Spleen (tissue), 7 donors: Measurements from ENCODE around the gene NFKBIZ.

Source experiments
- CTCF ChIP-seq, 11 experiments: fragments of 200-600 bp in 7 of 11; fragments of 450-650 bp in 4 of 11; sonication (generic) in 4 of 11; IDR thresholded peaks in 8 of 11; conservative IDR thresholded peaks in 3 of 11; 1 replicate in 7 of 11; 2 replicates in 4 of 11; pipeline versions ENCODE4 v1.4.0 to v1.8.0; 2016 to 2021; ENCODE audit warnings: antibody characterized with exemption in 11 of 11, inconsistent platforms in 4 of 11, mild to moderate bottlenecking in 1 of 11
- POLR2A ChIP-seq, 3 donors: fragments of 450-650 bp; IDR thresholded peaks; one replicate each; pipeline ENCODE4 v1.5.1; 2017; ENCODE audit warnings: antibody characterized with exemption in 3 of 3, mild to moderate bottlenecking in 1 of 3
- donor health status: DM: no; HTN: no; CAD: no; lungs with moderate emphysema.
- donor health status: DM: no; HTN: no; CAD: no.
- donor health status: DM: no; HTN: no; CAD: no.

DNA sequence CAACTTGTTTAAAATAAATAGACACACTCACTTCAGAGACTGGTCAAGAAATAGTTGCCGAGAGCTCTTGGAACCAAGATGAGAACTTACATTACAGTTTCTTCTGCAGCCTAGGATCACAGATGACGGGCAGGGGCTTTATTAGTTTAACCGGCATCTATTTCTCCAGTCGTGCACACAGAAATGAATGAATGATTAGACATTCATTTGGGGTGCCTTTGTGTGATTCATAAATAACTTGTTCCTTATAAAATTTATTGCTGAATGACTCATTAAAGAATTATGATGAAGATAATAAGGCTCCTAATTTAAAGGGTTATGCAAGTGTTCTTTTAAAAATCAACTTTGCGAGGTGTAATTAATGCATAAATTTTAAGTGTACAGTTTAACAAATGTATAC, 20.8 kb downstream of the NFKBIZ start:
- TF ChIP-seq CTCF (IDR thresholded peaks at IDR 0.05 in 8 of 11, conservative IDR thresholded peaks at IDR 0.05 in 3 of 11) (no peak), POLR2A (IDR thresholded peaks at IDR 0.05) (no peak)
